B cell (primary cell): Measurements from ENCODE around the gene EIF4G1. TPM values are rescaled to one million over a fixed set of nuclear protein-coding genes. Genes with fewer than 3 reads are reported as not detected.

ENCODE experiments used
- ATAC-seq: fragments of 200-7000 bp; cut with Tn5 transposase; one replicate; pipeline ENCODE4 v1.10.0; 2021; ENCODE audit warnings: low read depth, mild to moderate bottlenecking, moderate number of reproducible peaks, moderate library complexity
- CTCF ChIA-PET: fragments of 350-600 bp; sonication (Branson Sonifier 250); formaldehyde crosslinking; loops from one replicate; lab custom pipeline; 2021; ENCODE audit warnings: antibody characterized with exemption, inconsistent platforms; lab: Charles Lee
- POLR2A ChIA-PET: fragments of 350-600 bp; sonication (Branson Sonifier 250); formaldehyde crosslinking; loops from one replicate; lab custom pipeline; 2021; ENCODE audit warnings: antibody characterized with exemption; lab: Charles Lee
- DNase-seq: peaks from one replicate; pipeline ENCODE4 v3.0.0; 2013
- H2AFZ ChIP-seq: 2 replicates; pipeline ENCODE4 v1.6.1; 2012; ENCODE audit warnings: mild to moderate bottlenecking, low read depth, low read length; ENCODE audit not compliant: insufficient read depth, poor library complexity, severe bottlenecking
- H3K27ac ChIP-seq, 2 donors: 1 replicate in 1 of 2; 2 replicates in 1 of 2; pipeline ENCODE4 v1.5.1; 2012 to 2013; ENCODE audit warnings: low read length in 2 of 2, mild to moderate bottlenecking in 2 of 2, moderate library complexity in 1 of 2
- H3K27me3 ChIP-seq, 4 experiments: fragments of 200-600 bp in 1 of 4; sonication (generic) in 1 of 4; replicated peaks in 1 of 4; 1 replicate in 2 of 4; 2 replicates in 2 of 4; pipeline versions ENCODE4 v1.6.1 to v1.7.0; 2013 to 2016; ENCODE audit warnings: low read length in 3 of 4, mild to moderate bottlenecking in 2 of 4, mixed read lengths in 1 of 4, moderate library complexity in 1 of 4; ENCODE audit not compliant: insufficient read depth in 4 of 4, control insufficient read depth in 3 of 4; ENCODE audit errors: control extremely low read depth in 1 of 4
- H3K36me3 ChIP-seq, 2 experiments: replicated peaks in 1 of 2; 1 replicate in 1 of 2; 2 replicates in 1 of 2; pipeline versions ENCODE4 v1.6.1 to v1.7.1; 2013; ENCODE audit warnings: low read length in 1 of 2; ENCODE audit not compliant: insufficient read depth in 2 of 2, control insufficient read depth in 1 of 2; ENCODE audit errors: control extremely low read depth in 1 of 2, extremely low read depth in 1 of 2
- H3K4me1 ChIP-seq, 2 donors: fragments of 200-600 bp in 1 of 2; sonication (generic) in 1 of 2; 1 replicate in 1 of 2; 2 replicates in 1 of 2; pipeline versions ENCODE4 v1.5.1 to v1.6.1; 2013 to 2017; ENCODE audit warnings: low read length in 2 of 2; ENCODE audit not compliant: control insufficient read depth in 2 of 2, insufficient read depth in 2 of 2
- H3K4me2 ChIP-seq: replicated peaks from 2 replicates; pipeline ENCODE3; 2012; ENCODE audit warnings: mild to moderate bottlenecking, low read depth, low read length; ENCODE audit not compliant: poor library complexity, severe bottlenecking
- H3K4me3 ChIP-seq, 5 experiments: fragments of 200-600 bp in 1 of 5; sonication (generic) in 1 of 5; 1 replicate in 3 of 5; 2 replicates in 2 of 5; pipeline versions ENCODE4 v1.5.1 to v1.7.0; 2011 to 2016; ENCODE audit warnings: low read length in 4 of 5, mild to moderate bottlenecking in 4 of 5, low read depth in 2 of 5, control low read depth in 1 of 5, moderate library complexity in 1 of 5; ENCODE audit not compliant: insufficient read depth in 1 of 5; ENCODE audit errors: control extremely low read depth in 1 of 5, extremely low read depth in 1 of 5
- H3K79me2 ChIP-seq: fragments of 200-600 bp; sonication (generic); one replicate; pipeline ENCODE4 v1.6.0; 2016; ENCODE audit warnings: low read length; ENCODE audit not compliant: control insufficient read depth, insufficient read depth
- H3K9ac ChIP-seq: fragments of 200-600 bp; sonication (generic); 2 replicates; pipeline ENCODE4 v1.6.1; 2017; ENCODE audit warnings: mild to moderate bottlenecking, low read length, moderate library complexity
- H3K9me3 ChIP-seq, 3 donors: one replicate each; pipeline versions ENCODE4 v1.6.1 to v1.7.1; 2013; ENCODE audit warnings: low read length in 2 of 3; ENCODE audit not compliant: control insufficient read depth in 2 of 3, insufficient read depth in 1 of 3; ENCODE audit errors: control extremely low read depth in 1 of 3
- H4K20me1 ChIP-seq: 2 replicates; pipeline ENCODE4 v1.6.0; 2012; ENCODE audit warnings: mild to moderate bottlenecking, low read length; ENCODE audit not compliant: insufficient read depth, control insufficient read depth, poor library complexity, severe bottlenecking
- H3K27ac Mint-ChIP-seq: one replicate; pipeline ENCODE4 v1.8.0; 2021; ENCODE audit warnings: mixed read lengths
- H3K27me3 Mint-ChIP-seq: one replicate; pipeline ENCODE4 v1.8.0; 2021; ENCODE audit warnings: mixed read lengths
- H3K4me1 Mint-ChIP-seq: one replicate; pipeline ENCODE4 v1.8.0; 2021; ENCODE audit warnings: mixed read lengths
- H3K4me3 Mint-ChIP-seq: one replicate; pipeline ENCODE4 v1.8.0; 2021; ENCODE audit warnings: mixed read lengths
- H3K9me3 Mint-ChIP-seq: one replicate; pipeline ENCODE4 v1.8.0; 2022; ENCODE audit warnings: mixed read lengths; ENCODE audit not compliant: insufficient read depth
- CTCF ChIP-seq: fragments of 200-600 bp; IDR thresholded peaks from one replicate; pipeline ENCODE4 v1.8.0; 2022; ENCODE audit warnings: antibody characterized with exemption, mild to moderate bottlenecking
- EZH2 ChIP-seq: IDR thresholded peaks from 2 replicates; pipeline ENCODE4 v1.6.1; 2012; ENCODE audit warnings: borderline replicate concordance, low read depth, mild to moderate bottlenecking, moderate library complexity, low read length; ENCODE audit not compliant: insufficient read depth, poor library complexity, severe bottlenecking
- WGBS: methylation state at CpG from one replicate; pipeline ENCODE4 v1.1.5; 2013; ENCODE audit warnings: missing lambda C conversion rate; ENCODE audit not compliant: insufficient coverage; 5-methylcytosine and 5-hydroxymethylcytosine counted together
- intact Hi-C: fragments of 100-400 bp; cut with micrococcal nuclease; formaldehyde crosslinking; loops from one replicate; pipeline ENCODE4 v1.10.0; 2022
- polyA plus RNA-seq: library from polyadenylated mRNA; depleted of rRNA; stranded (reverse); fragments of >200 nt; gene quantifications from 2 replicates; pipeline ENCODE4 v1.2.3, GENCODE V29; 2012
- total RNA-seq, 2 donors: library from RNA; stranded (reverse); fragments of 120-200 nt in 1 of 2; gene quantifications; 1 replicate in 1 of 2; 2 replicates in 1 of 2; pipeline versions ENCODE4 v1.2.3 to v1.2.4, GENCODE V29; 2013 to 2022

EIF4G1 gene
- total and polyA plus RNA-seq, 2 donors (not counting 1 experiment from before 2014, with no cell fraction given): 65.8 to 160 TPM

- POLR2A ChIA-PET: no interaction called here
- H3K79me2 ChIP-seq: peaks cover 11% of the 10 kb centered on the region
- H3K4me1 ChIP-seq: no peaks in the 10 kb centered on the region
- Mint-ChIP-seq H3K9me3 (no peaks in the 10 kb centered on the region), H3K27ac (no peak overlapping the region), H3K4me3 (no peak overlapping the region), H3K4me1 (peaks cover 3% of the 10 kb centered on the region), H3K27me3 (no peaks in the 10 kb centered on the region)
- 100% methylated on average over 1 of the region's 1 CpG for WGBS
- H3K9me3 ChIP-seq: no peaks in the 10 kb centered on the region
- CTCF ChIA-PET: no interaction called here
- no peak overlapping the region for H2AFZ ChIP-seq
- H3K36me3 ChIP-seq: peaks cover 3 to 76% of the 10 kb centered on the region in 2 experiments
- no peak overlapping the region for H3K9ac ChIP-seq
- DNase-seq (no peak), ATAC-seq (no peak)
- H3K4me2 ChIP-seq: no peak overlapping the region
- H4K20me1 ChIP-seq: peaks cover 22% of the 10 kb centered on the region
- H3K27me3 ChIP-seq: no peaks in the 10 kb centered on the region
- H3K4me3 ChIP-seq: no peak overlapping the region
- no peak overlapping the region for H3K27ac ChIP-seq
- TF ChIP-seq EZH2 (no peak), CTCF (peak; percentile 26)
- intact Hi-C loops: no loop called here
These were observed 8.8 kb upstream of the EIF4G1 start for GRCh38 chr3:184305577-184305976.

- H3K27me3 ChIP-seq: no peaks in the 10 kb centered on the region
- intact Hi-C loops: no loop called here
- WGBS: 95% methylated on average over 3 of the region's 4 CpGs
- H3K9me3 ChIP-seq: no peaks in the 10 kb centered on the region
- DNase-seq (no peak), ATAC-seq (no peak)
- H3K4me3 ChIP-seq: no peak overlapping the region
- H3K4me1 ChIP-seq: no peaks in the 10 kb centered on the region
- Mint-ChIP-seq H3K9me3 (no peaks in the 10 kb centered on the region), H3K4me3 (no peak overlapping the region), H3K27me3 (no peaks in the 10 kb centered on the region), H3K27ac (no peak overlapping the region), H3K4me1 (no peaks in the 10 kb centered on the region)
- no peak overlapping the region for H3K9ac ChIP-seq
- TF ChIP-seq EZH2: no peak
- TF ChIP-seq CTCF: no peak
- peaks cover 22% of the 10 kb centered on the region for H4K20me1 ChIP-seq
- POLR2A ChIA-PET: no interaction called here
- CTCF ChIA-PET: no interaction called here
- no peak overlapping the region for H3K4me2 ChIP-seq
- peaks cover 6% of the 10 kb centered on the region for H3K79me2 ChIP-seq
- H2AFZ ChIP-seq: no peak overlapping the region
- H3K36me3 ChIP-seq: peaks cover 3 to 71% of the 10 kb centered on the region in 2 experiments
- H3K27ac ChIP-seq: no peak overlapping the region
These were observed 7.9 kb upstream of the EIF4G1 start for GRCh38 chr3:184306341-184306972.
